ENCODE data around the gene COG5. TPM values are rescaled to one million over a fixed set of nuclear protein-coding genes. Genes with fewer than 3 reads are reported as not detected.

Gene COG5
- total RNA-seq, 1 donor from 2014 or later = 37.1 TPM

DNA sequence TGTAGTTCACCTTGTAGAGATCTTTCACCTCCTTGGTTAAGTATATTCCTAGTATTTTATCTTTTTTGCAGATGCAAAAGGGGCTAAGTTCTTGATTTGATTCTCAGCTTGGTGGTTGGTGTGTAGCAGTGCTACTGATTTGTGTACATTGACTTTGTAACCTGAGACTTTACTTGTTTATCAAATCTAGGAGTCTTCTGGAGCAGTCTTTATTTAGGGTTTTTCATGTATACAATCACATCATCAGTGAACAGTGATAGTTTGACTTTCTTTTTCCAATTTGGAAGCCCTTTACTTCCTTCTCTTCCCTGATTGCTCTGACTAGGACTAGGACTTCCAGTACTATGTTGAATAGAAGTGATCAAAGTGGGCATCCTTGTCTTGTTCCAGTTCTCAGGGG lies 60.0 kb downstream of the COG5 start:
- no peak for DNase-seq (ENCODE audit: low read depth)
- no peak overlapping the region for H3K4me3 ChIP-seq (ENCODE audit: low read depth, low read length)
- H3K27me3 ChIP-seq (ENCODE audit: control insufficient read depth, insufficient read depth, low read length) = no peaks in the 10 kb centered on the region
- TF ChIP-seq, protein P1, sequence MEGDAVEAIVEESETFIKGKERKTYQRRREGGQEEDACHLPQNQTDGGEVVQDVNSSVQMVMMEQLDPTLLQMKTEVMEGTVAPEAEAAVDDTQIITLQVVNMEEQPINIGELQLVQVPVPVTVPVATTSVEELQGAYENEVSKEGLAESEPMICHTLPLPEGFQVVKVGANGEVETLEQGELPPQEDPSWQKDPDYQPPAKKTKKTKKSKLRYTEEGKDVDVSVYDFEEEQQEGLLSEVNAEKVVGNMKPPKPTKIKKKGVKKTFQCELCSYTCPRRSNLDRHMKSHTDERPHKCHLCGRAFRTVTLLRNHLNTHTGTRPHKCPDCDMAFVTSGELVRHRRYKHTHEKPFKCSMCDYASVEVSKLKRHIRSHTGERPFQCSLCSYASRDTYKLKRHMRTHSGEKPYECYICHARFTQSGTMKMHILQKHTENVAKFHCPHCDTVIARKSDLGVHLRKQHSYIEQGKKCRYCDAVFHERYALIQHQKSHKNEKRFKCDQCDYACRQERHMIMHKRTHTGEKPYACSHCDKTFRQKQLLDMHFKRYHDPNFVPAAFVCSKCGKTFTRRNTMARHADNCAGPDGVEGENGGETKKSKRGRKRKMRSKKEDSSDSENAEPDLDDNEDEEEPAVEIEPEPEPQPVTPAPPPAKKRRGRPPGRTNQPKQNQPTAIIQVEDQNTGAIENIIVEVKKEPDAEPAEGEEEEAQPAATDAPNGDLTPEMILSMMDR (IDR thresholded peaks at IDR 0.05; ENCODE audit: insufficient read depth, low read length, poor library complexity, severe bottlenecking) = no peak
- no peaks in the 10 kb centered on the region for H3K36me3 ChIP-seq (ENCODE audit: control insufficient read depth, insufficient read depth, low read length)

GRCh38 chr7:107502797-107503196 lies 60.9 kb downstream of the COG5 start:
- H3K36me3 ChIP-seq (ENCODE audit: control insufficient read depth, insufficient read depth, low read length) = no peaks in the 10 kb centered on the region
- H3K4me3 ChIP-seq (ENCODE audit: low read depth, low read length) = no peak overlapping the region
- H3K27me3 ChIP-seq (ENCODE audit: control insufficient read depth, insufficient read depth, low read length) = no peaks in the 10 kb centered on the region
- DNase-seq (ENCODE audit: low read depth) = no peak
- TF ChIP-seq, protein P1 (IDR thresholded peaks at IDR 0.05; ENCODE audit: insufficient read depth, low read length, poor library complexity, severe bottlenecking) = no peak

- TF ChIP-seq, protein P1 (IDR thresholded peaks at IDR 0.05; ENCODE audit: insufficient read depth, low read length, poor library complexity, severe bottlenecking) = no peak
- Histone ChIP-seq H3K36me3 (ENCODE audit: control insufficient read depth, insufficient read depth, low read length) (no peaks in the 10 kb centered on the region), H3K4me3 (ENCODE audit: low read depth, low read length) (no peak overlapping the region), H3K27me3 (ENCODE audit: control insufficient read depth, insufficient read depth, low read length) (no peaks in the 10 kb centered on the region)
- no peak for DNase-seq (ENCODE audit: low read depth)
Measured at GRCh38 chr7:107502154-107502553, 61.6 kb downstream of the COG5 start.

GRCh38 chr7:107501593-107501992 lies 62.1 kb downstream of the COG5 start:
- Histone ChIP-seq H3K36me3 (ENCODE audit: control insufficient read depth, insufficient read depth, low read length) (no peaks in the 10 kb centered on the region), H3K4me3 (ENCODE audit: low read depth, low read length) (no peak overlapping the region), H3K27me3 (ENCODE audit: control insufficient read depth, insufficient read depth, low read length) (no peaks in the 10 kb centered on the region)
- DNase-seq (ENCODE audit: low read depth) = no peak
- TF ChIP-seq, protein P1 (IDR thresholded peaks at IDR 0.05; ENCODE audit: insufficient read depth, low read length, poor library complexity, severe bottlenecking) = peak; percentile 39

DNA sequence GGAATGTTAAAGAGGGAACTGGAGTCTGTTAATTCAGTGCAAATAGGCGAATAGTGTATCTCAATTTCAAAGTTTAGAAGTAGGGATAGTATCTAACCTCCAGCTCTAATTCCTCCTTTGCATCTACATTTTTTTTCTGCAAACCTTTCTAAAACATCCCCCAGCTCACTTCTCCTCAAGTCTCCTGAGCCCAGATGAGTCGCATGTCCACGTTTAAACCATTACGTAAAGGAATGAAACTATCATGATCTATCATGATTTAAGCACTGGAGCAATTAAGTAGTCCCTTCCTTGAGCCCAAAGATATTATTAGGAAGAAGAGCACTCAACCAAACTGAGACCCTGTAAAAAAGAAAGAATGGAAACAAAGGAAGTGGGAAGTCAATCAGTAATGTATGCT lies 64.0 kb downstream of the COG5 start:
- TF ChIP-seq, protein P1 (IDR thresholded peaks at IDR 0.05; ENCODE audit: insufficient read depth, low read length, poor library complexity, severe bottlenecking) = no peak
- Histone ChIP-seq H3K36me3 (ENCODE audit: control insufficient read depth, insufficient read depth, low read length) (no peaks in the 10 kb centered on the region), H3K27me3 (ENCODE audit: control insufficient read depth, insufficient read depth, low read length) (no peaks in the 10 kb centered on the region), H3K4me3 (ENCODE audit: low read depth, low read length) (no peak overlapping the region)
- DNase-seq (ENCODE audit: low read depth) = no peak

DNA sequence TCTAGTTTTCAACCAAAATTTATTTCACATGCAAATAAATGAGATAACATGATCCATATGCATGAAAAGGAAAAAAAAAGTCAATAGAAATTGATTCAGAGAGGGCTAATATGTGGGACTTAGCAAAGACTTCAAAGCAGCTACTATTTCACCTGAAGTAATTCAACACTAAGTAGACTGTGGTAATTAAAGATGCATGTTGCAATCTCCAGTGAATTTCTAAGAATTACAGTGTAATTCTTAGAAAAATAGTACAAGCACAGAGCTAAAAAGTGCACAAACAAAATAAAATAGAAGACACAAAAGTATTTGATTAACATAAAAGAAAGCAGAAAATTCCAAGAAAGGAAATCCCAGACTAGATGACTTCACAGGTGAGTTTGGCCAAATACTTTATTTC lies 68.2 kb downstream of the COG5 start:
- Histone ChIP-seq H3K4me3 (ENCODE audit: low read depth, low read length) (no peak overlapping the region), H3K36me3 (ENCODE audit: control insufficient read depth, insufficient read depth, low read length) (peaks cover 1% of the 10 kb centered on the region), H3K27me3 (ENCODE audit: control insufficient read depth, insufficient read depth, low read length) (no peaks in the 10 kb centered on the region)
- no peak for DNase-seq (ENCODE audit: low read depth)
- TF ChIP-seq, protein P1 (IDR thresholded peaks at IDR 0.05; ENCODE audit: insufficient read depth, low read length, poor library complexity, severe bottlenecking) = no peak

Measured in kidney epithelial cell (primary cell).